Jurkat, Clone E6-1 (cell line): Measurements from ENCODE around the gene SPRN.
A peak's percentile ranks its signal among the peaks of the same experiment; 100 is the strongest.
"Not testable (repeated sequence)": the region's sequence is repeated elsewhere in the genome, so short reads cannot be mapped to it uniquely, and the experiment has no call there.

Experiments
- DNase-seq: peaks from one replicate; pipeline ENCODE4 v3.0.0-alpha.2; 2011; ENCODE audit warnings: low read depth, low spot score
- H3K4me3 ChIP-seq: 2 replicates; pipeline ENCODE4 v1.5.1; 2011; ENCODE audit warnings: mild to moderate bottlenecking, low read length, control low read depth, moderate library complexity

The SPRN gene

DNA sequence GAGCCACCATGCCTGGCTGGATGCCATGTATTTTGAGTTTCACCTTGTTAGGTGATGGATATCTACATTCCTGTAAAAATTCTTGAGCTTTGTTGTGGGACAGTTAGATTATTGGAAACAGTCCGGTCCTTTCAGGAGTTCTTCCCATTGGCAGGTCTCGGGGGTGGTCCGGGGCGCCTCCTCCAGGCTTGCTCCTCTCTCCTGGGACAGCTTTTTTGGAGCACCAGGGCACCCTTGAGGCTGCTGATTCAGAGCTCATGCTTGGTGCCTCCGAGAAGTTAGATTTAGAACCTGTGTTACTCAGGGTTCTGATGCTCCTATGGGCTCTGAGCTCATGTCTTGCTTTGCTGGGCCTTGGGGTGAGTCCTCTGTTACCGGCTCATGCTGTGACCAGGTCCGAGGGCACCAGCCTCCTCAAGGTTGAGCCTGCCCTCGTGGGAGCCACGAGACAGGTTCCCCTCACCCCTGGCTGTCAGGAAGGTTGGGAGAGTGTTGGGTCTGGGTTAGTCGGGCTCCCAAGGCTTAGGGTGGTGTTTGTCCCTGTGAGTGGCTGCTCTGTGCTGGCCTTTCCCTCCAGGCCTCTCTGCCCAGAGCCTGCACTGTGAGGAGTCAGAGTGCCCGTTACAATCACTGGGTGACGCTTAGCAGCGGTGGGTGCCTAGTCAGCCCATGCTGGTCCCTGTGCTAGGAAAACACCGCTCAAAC is 6.0 kb downstream of the SPRN start:
- no peak for DNase-seq
- H3K4me3 ChIP-seq: no peak overlapping the region

DNA sequence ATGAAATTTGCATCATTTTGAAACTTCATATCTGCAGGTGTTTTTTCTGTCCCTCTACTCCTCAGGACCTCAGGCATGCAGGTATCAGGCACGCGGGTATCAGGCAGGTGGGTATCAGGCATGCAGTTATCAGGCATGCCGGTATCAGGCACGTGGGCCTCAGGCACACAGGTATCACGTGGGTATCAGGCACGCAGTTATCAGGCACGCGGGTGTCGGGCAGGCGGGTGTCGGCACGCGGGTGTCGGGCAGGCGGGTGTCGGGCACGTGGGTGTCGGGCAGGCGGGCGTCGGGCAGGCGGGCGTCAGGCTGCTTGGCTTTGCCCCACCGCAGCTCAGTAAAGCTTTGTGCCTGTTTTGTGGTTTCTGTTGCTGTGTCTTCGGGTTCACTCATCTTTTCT is 8.7 kb downstream of the SPRN start:
- no peak for DNase-seq
- no peak overlapping the region for H3K4me3 ChIP-seq

DNA sequence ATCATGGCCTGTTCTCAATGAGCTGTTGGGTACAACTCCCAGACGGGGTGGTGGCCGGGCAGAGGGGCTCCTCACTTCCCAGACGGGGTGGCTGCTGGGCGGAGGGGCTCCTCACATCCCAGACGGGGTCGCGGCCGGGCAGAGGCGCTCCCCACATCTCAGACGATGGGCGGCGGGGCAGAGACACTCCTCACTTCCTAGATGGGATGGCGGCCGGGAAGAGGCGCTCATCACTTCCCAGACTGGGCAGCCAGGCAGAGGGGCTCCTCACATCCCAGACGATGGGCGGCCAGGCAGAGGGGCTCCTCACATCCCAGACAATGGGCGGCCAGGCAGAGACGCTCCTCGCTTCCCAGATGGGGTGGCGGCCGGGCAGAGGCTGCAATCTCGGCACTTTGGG is 10.0 kb downstream of the SPRN start:
- DNase-seq, H3K4me3 ChIP-seq: not testable (repeated sequence)

DNA sequence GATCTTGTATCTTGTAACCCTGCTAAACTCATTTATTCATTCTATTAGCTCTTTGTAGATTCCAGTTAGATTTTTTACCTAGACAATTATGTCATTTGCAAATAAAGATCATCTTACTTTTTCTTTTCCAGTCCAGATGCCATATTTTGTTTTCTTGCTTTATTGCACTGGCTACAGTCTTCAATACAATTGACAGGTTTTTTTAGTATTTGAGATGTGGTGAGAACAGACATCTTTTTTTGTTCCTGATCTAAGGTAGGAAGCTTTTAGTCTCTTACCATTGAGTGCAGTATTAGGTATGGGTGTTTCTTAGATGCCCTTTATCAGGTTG is 12.1 kb downstream of the SPRN start:
- no peak overlapping the region for H3K4me3 ChIP-seq
- DNase-seq: no peak

DNA sequence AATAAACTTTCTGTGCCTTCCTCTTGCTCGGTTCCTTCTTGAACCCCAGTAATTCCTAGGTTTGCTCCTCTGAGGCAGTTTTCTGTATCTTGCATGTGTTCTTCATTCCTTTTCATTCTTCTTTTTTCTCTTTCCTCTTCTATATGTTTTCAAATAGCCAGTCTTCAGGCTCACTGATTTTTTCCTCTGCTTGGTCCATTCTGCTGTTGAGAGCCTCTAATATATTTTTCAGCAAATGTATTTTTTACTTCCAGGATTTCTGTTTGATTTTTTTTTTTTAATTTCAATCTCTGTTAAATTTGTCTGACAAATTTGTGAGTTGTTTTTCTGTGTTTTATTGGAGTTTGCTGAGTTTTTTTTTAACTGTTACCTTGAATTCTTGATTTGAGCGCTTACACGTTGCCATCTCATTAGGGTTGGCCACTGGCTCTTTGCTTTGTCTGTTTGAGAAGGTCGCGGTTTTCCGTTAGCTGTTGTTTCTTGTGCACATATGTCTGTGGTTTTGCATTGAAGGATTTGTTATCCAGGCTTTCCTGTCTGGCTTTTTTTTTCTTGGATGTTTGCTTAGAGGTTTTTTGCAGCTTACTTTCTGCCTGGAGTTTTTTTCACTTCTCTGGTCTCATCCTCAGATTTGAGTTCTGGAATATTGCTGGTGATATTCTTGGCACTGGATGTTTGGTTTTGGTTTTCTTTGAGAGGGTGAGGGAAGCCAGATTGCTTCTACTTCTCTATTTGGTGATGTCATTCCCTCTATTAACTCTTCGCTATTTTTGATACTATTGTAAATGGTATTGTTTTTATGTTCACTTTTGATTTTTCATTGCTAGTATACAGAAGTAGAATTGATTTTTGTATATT is 12.7 kb downstream of the SPRN start:
- H3K4me3 ChIP-seq: no peak overlapping the region
- DNase-seq: no peak

DNA sequence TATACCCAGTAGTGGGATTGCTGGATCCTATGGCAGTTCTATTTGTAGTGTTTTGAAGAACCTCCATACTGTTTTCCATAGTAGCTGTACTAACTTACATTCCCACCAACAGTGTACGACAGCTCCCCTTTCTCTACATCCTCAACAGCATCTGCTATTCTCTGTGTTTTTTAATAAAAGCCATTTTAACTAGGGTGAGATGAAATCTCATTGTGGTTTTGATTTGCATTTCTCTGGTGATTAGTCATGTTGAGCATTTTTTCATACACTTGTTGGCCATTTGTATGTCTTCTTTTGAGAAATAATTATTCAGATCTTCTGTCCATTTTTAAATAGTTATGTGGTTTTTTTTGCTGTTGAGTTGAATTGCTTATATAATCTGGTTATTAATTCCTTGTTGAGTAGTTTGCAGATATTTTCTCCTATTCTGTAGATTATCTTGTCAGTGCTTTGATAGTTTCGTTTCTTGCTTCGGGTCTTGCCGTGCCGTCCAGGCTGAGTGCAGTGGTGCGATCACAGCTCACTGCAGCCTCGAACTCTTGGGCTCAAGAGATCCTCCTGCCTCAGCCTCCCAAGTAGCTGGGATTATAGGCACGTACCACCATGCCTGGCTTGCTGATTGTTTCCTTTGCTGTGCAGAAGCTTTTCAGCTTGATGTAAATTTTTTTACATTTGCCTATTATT is 18.4 kb downstream of the SPRN start:
- H3K4me3 ChIP-seq: no peak overlapping the region
- no peak for DNase-seq

DNA sequence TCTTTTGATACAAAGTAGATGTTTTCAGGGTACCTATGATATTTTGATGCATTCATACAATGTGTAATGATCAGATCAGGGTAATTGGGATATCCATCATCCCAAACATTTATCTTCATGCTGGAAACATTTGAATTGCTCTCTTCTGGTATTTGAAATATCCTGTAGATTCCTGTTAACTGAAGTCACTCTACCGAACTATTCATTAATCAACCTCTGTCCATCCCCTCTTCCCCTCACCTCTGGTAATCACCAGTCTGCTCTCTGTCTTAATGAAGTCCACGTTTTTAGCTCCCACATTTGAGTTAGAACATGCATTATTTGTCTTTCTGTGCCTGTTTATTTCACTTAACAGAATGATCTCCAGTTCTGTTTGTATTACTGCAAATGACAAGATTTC is 19.2 kb downstream of the SPRN start:
- no peak overlapping the region for H3K4me3 ChIP-seq
- DNase-seq: no peak

DNA sequence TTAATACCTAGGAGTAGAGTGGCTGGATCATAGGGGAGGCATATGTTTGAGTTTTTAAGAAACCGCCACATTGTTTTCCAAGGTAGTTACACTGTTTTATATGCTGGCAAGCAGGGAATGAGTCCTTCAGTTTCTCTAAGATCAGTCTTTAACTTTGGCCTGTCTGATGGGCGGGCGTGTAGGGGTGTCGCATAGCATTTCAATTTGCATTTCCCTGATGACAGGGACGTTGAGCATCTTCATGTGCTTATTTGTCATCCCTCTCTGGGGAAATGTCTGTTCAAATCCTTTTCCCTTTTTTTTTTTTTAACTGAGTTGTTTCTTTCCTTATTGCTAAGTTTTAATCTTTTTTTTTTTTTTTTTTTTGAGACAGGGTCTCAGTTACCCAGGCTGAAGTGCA is 20.6 kb downstream of the SPRN start:
- DNase-seq: no peak
- no peak overlapping the region for H3K4me3 ChIP-seq

DNA sequence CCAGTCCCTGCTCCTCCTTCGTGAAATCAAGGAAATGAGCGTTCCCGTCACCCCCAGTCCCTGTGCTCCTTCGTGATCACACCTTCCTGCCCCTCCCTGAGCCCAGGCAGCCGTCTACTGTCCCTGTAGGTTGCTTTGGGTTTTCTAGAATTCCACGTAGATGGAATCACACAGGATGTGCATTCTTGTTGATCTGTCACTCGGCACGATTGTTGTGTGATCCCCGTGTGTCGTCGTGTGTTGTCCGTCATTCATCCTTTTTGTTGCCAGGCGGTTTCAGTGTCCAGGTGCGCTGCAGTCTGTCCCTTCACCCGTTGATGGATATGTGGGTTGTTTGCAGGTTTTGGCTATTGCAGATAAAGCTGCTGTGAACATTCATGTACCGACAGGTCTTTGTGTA is 21.1 kb downstream of the SPRN start:
- DNase-seq: no peak
- no peak overlapping the region for H3K4me3 ChIP-seq

DNA sequence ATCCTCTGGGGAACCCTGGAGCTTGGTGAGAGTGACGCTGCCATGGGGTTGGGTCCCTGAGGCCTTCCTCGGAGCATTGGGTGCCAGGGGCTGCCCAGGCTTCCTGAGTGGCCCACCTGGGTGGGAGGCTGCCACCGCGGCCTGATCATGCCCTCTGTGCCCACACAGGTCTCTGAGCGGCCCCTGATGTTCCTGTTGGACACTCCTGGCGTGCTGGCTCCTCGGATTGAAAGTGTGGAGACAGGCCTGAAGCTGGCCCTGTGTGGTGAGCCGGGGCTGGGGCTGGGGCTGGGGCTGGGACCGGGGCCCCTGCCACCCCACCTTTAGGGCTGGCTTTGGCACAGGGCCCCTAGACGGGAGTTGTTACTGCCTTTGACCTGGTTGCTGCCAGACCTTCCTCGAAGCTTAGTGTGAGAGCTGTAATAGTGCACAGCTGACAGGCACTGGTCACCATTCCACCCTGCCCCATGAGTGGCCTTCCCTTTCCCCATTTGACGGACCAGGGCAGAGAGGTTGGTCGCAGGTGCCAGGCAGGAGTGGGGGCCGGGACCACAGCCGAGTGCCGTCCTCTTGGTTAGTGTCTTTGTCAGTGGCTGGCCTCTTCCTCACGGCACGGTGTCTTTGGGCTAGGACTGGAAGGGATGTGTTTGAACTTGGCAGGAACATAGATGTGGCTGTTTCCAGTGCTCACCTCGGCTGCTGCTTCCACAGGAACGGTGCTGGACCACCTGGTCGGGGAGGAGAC is 22.3 kb downstream of the SPRN start:
- no peak overlapping the region for H3K4me3 ChIP-seq
- DNase-seq: no peak

DNA sequence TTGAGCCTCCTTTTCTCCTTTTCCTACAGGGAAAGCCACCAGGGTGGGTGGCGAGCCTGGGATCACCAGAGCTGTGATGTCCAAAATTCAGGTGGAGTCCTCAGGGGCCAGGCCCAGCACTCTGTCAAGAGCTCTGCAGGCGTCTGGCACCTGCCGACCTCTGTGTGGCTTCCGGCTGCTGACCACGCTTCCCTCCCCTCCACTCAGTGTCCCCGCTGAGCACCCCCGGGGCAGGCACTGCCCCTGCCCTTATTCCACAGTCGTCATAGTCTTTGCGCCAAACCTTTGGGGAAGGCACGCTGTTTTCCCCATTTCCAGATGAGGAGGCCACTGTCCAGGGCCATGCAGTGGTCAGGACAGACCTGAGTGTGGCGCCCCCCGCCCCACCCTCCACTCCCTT is 22.9 kb downstream of the SPRN start:
- H3K4me3 ChIP-seq: no peak overlapping the region

DNA sequence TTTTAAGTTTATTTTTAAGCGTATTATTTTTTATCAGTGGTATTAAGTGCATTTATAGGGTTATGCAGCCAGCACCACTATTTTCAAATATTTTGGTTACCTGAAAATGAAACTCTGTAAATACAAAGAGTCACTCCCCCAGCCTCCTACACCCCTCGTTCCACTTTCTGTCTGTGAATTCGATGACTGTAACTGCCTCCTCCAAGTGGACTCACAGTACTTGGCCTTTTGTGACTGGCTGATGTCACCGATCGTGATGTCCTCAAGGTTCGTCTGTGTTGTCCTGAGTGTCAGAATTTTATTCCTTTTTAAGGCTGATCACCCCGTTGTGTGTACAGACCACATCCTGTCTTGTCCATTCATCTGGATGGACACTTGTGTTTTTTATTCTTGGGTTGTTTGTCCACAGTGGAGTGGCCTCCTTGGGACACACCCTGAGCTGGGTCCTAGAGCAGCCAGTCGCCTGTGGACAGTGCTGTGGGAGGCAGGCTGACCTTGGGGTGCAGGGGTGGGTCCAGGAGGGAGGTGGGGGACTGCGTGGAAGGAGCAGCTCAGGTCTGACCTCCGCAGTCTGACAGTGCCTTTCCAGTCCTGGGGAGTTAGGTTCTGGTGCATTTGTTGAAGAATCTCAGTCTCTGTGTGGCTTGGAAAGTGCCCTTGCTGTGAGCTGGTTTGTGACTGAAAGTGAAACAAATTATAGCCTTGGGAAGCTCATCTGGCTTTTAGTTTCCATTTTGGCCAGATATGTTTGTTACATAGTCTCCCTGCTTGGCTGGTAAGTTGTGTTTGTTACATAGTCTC is 23.6 kb downstream of the SPRN start:
- H3K4me3 ChIP-seq: no peak overlapping the region
- DNase-seq: no peak

More for the DNA sequence above, 22.9 kb downstream of the SPRN start:
- DNase-seq: no peak

DNA sequence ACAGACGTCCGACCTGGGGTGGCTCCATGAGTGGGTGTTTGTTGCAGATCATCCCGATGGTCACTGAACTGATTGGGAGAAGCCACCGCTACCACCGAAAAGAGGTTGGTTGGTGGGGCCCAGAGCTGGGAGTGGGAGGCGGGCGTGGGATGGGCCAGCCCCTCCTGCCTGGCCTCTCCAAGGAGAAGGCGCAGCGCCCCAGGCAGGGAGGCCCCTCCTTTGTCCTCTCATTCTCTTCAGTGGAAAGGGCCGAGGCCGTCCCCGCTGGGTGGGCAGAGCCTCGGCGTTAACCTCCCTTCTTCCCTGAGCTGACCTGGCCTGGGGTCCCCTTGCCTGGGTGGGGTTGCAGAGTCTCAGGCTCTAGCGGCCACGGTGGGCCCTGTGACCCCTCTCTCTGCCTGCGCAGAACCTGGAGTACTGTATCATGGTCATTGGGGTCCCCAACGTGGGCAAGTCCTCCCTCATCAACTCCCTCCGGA is 25.3 kb downstream of the SPRN start:
- DNase-seq: no peak
- no peak overlapping the region for H3K4me3 ChIP-seq

DNA sequence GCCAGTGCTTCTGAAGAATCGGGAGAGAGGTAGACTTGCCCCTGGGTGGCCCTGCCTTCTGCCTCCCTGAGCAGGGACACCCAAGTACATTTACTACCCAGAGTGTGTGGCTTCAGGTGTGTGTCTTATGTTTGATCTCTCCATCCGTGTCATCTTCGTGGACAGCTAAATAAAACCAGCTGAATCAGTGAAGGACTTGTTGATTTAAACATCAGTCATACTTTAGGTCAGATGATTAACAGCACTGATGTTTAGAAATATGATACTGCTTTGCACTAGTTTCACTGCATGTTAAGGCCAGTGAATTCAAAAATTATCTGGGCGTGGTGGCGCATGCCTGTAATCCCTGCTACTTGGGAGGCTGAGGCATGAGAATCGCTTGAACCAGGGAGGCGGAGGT is 26.5 kb downstream of the SPRN start:
- DNase-seq: no peak
- no peak overlapping the region for H3K4me3 ChIP-seq

DNA sequence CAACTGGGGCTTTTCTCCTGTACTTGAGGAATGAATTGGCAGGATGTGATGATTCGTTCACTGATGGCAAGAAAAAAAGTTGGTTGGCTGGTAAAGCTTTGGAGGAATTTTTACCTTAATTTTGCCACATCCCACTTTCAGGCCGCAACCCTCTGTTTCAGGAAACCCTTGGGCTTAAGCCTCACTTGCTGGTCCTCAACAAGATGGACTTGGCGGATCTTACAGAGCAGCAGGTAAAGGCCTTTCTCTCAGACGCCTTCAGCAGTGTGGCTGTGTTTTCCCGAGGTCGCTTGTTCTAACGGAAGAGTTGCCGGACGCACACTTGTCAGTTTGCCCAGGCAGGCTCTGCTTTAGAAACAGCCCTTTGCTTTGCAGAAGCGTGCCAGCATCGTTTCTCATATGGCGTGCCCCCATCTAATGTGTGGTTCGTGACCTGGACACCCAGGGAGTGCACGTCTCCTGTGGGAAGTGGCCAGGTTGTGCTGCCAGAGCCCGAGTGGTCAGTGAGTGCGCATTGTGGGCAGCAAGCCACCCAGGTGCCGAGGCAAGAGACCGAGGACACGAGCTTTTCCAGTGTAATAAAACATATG is 28.3 kb downstream of the SPRN start:
- no peak overlapping the region for H3K4me3 ChIP-seq
- DNase-seq: no peak

DNA sequence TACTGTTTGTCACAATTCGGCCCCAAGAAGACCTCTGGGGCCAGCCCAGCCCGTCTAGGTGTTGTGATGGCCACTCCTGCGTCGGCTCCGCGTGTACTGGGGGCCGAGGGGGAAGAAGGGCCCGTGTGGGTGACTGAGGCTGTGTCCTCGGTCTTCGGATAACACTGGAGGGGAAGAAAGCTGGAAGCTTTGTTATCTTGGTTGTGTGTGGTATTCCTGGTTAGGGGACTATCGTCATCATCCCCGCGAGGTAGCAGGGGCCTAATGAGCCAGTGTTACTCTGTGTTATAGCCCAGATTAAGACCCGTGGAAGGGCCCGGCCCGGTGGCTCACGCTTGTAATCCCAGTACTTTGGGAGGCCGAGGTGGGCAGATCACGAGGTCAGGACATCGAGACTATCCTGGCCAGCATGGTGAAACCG is 29.6 kb downstream of the SPRN start:
- peak overlapping the region; percentile 91 for H3K4me3 ChIP-seq
- no peak for DNase-seq

DNA sequence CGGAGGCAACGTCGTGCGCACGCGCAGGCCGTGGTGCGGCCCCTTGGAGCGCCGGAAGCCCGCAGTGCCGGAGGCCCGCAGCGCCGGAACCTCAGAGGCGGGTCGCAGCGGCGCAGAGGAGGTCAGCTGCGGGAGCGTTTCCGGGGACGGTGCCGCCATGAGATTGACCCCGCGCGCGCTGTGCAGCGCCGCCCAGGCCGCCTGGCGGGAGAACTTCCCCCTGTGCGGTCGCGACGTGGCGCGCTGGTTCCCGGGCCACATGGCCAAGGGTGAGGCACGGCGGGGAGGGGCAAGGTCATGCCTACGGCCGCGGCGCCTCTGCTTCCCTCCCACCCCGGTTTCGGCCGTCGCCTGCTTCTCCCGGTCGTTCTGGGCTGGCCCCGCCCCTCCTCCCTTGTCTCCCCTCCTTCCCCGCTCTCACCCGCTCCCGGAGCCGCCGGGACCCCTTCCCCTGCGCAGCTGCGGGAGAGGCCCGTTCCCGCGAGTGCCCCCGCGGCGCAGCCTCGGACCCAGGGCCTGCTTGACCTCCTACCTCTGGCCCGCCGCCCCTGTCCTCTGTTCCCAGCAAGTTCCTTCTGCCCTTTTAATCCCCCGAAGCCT is 30.3 kb downstream of the SPRN start, which contains the start of gene MTG1:
TSS of gene MTG1 (plus strand) at position 94 of the 600 bp plus-strand sequence. CDS start at position 158, 64 bp downstream.
- peak within 1 kb of the TSS; percentile 91 for H3K4me3 ChIP-seq
- peak; percentile 83 for DNase-seq
